Spinal cord (tissue), 10 donors: Measurements from ENCODE around the gene R3HDM2. TPM values are rescaled to one million over a fixed set of nuclear protein-coding genes. Genes with fewer than 3 reads are reported as not detected.
"Not testable (repeated sequence)": the region's sequence is repeated elsewhere in the genome, so short reads cannot be mapped to it uniquely, and the experiment has no call there.

Experiments used
- DNase-seq, 6 donors: peaks; one replicate each; pipeline versions ENCODE4 v3.0.0 to v3.0.0-alpha.2; 2013 to 2015; ENCODE audit warnings: low spot score in 6 of 6, low read depth in 4 of 6
- H3K27ac ChIP-seq: one replicate; pipeline ENCODE4 v1.5.1; 2013; ENCODE audit warnings: low read depth, low read length, control low read depth
- H3K27me3 ChIP-seq: one replicate; pipeline ENCODE4 v1.6.1; 2013; ENCODE audit warnings: low read length; ENCODE audit not compliant: control insufficient read depth, insufficient read depth
- H3K36me3 ChIP-seq: one replicate; pipeline ENCODE4 v1.6.1; 2013; ENCODE audit warnings: low read length; ENCODE audit not compliant: control insufficient read depth, insufficient read depth
- H3K4me1 ChIP-seq: one replicate; pipeline ENCODE4 v1.6.1; 2013; ENCODE audit warnings: low read length; ENCODE audit not compliant: control insufficient read depth, insufficient read depth
- H3K4me3 ChIP-seq: one replicate; pipeline ENCODE4 v1.5.1; 2013; ENCODE audit warnings: low read depth, low read length, control low read depth
- H3K9me3 ChIP-seq: one replicate; pipeline ENCODE4 v1.6.1; 2013; ENCODE audit warnings: low read length; ENCODE audit not compliant: control insufficient read depth, insufficient read depth
- WGBS: methylation state at CpG from one replicate; pipeline ENCODE4 v1.1.5; 2013; ENCODE audit warnings: missing lambda C conversion rate; ENCODE audit not compliant: insufficient coverage; 5-methylcytosine and 5-hydroxymethylcytosine counted together
- polyA plus RNA-seq, 2 donors: library from polyadenylated mRNA; unstranded; fragments of 120-200 nt; gene quantifications; one replicate each; pipeline ENCODE4 v1.2.1, GENCODE V29; 2013; ENCODE audit not compliant: insufficient read length in 2 of 2
- total RNA-seq, 2 donors: library from RNA; depleted of rRNA in 1 of 2; stranded (reverse); fragments of 120-200 nt in 1 of 2; fragments of >200 nt in 1 of 2; gene quantifications; one replicate each; pipeline versions ENCODE4 v1.2.3 to v1.2.4, GENCODE V29; 2013 to 2014
- donor health status: healthy.

Gene R3HDM2
- total and polyA plus RNA-seq, 4 donors: 42.7 to 98.2 (median 65.1) TPM

GRCh38 chr12:57343703-57344378, 87.0 kb downstream of the R3HDM2 start:
- peaks cover 7% of the 10 kb centered on the region for H3K4me1 ChIP-seq
- no peak overlapping the region for H3K4me3 ChIP-seq
- no CpG with 5 or more reads among the region's 7 CpGs for WGBS
- H3K9me3 ChIP-seq: no peaks in the 10 kb centered on the region
- no peak for DNase-seq
- H3K27me3 ChIP-seq: no peaks in the 10 kb centered on the region
- H3K27ac ChIP-seq: no peak overlapping the region
- H3K36me3 ChIP-seq: peaks cover 5% of the 10 kb centered on the region

DNA sequence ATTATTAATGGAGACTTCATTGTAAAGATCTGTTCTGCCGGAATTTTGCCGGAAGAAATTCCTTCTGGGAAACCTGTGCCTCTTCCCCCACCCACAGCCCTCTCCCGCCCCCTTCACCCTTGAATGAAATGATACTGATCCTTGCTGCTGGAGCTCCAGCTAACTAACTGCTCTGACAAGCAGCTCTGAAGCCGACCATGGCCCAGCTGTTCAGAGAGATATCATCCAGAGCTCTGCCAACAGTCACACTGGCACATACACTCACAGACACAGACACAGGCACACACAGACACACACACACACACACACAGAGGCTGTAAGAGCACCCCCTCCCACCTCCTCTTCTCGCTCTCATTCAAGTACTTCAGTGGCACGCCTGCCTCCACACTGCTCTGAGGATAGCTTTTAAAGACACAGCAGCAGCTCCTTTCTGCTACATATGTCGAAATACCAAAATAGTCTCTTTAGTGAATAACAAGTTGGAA, 88.6 kb downstream of the R3HDM2 start:
- no peaks in the 10 kb centered on the region for H3K9me3 ChIP-seq
- peaks cover 7% of the 10 kb centered on the region for H3K4me1 ChIP-seq
- peak in 4 of 6 donors; percentile 24 to 88 (median 58) for DNase-seq
- no peak overlapping the region for H3K4me3 ChIP-seq
- WGBS: 12% methylated on average over 4 of the region's 7 CpGs
- H3K27me3 ChIP-seq: no peaks in the 10 kb centered on the region
- H3K27ac ChIP-seq: peak overlapping the region; percentile 44
- H3K36me3 ChIP-seq: peaks cover 5% of the 10 kb centered on the region

- Histone ChIP-seq H3K4me1 (peaks cover 7% of the 10 kb centered on the region), H3K9me3 (no peaks in the 10 kb centered on the region), H3K27me3 (no peaks in the 10 kb centered on the region), H3K36me3 (peaks cover 5% of the 10 kb centered on the region), H3K27ac (peak overlapping the region; percentile 20), H3K4me3 (peak overlapping the region; percentile 12)
- WGBS: no CpG with 5 or more reads among the region's 7 CpGs
- DNase-seq: peak in 3 of 6 donors; percentile 21 to 60 (median 29)
Measured at GRCh38 chr12:57341275-57341990, 89.4 kb downstream of the R3HDM2 start.

- DNase-seq: peak in 4 of 6 donors; percentile 35 to 73 (median 60)
- Histone ChIP-seq H3K36me3 (peaks cover 5% of the 10 kb centered on the region), H3K4me1 (peaks cover 7% of the 10 kb centered on the region), H3K27me3 (no peaks in the 10 kb centered on the region), H3K4me3 (no peak overlapping the region), H3K27ac (no peak overlapping the region), H3K9me3 (no peaks in the 10 kb centered on the region)
- 14% methylated on average over 1 of the region's 3 CpGs for WGBS
Measured at GRCh38 chr12:57340104-57340503, 90.7 kb downstream of the R3HDM2 start.

DNA sequence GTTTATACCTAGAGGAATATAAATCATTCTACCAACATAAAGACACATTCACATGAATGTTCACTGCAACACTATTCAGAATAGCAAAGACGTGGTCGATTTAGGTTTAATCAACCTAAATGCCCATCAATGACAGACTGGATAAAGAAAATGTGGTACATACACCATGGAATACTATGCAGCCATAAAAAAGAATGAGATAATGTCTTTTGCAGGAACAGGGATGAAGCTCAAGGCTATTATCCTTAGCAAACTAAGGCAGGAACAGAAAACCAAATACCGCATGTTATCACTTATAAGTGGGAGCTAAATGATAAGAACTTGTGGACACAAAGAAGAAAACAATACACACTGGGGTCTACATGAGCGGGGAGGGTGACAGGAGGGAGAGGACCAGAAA, 94.5 kb downstream of the R3HDM2 start:
- not testable (repeated sequence) for H3K36me3 ChIP-seq, H3K4me3 ChIP-seq, DNase-seq, H3K27me3 ChIP-seq, H3K9me3 ChIP-seq, H3K27ac ChIP-seq, H3K4me1 ChIP-seq
- 100% methylated on average over 1 of the region's 4 CpGs for WGBS

DNA sequence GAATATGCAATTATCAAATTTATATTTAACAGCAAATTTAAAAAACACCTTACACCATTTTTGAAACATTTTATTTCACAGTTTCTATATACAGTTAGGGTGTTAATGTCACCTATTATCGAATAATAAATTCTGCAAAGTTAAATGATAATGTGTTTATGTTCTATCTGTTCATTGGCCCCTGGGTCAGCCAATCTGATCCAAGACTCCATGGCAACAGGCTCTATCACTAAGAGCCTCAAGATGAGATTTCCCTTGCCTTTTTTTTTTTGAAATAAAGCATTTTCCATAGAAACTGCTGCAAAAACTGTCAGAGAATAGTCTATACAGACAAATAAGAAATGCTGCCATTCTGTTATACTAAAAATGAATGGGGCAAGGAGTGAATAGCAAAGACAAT, 96.6 kb downstream of the R3HDM2 start:
- WGBS: no CpG with 5 or more reads among the region's 1 CpG
- peak in 3 of 6 donors; percentile 11 to 61 (median 18) for DNase-seq
- H3K4me3 ChIP-seq: no peak overlapping the region

DNA sequence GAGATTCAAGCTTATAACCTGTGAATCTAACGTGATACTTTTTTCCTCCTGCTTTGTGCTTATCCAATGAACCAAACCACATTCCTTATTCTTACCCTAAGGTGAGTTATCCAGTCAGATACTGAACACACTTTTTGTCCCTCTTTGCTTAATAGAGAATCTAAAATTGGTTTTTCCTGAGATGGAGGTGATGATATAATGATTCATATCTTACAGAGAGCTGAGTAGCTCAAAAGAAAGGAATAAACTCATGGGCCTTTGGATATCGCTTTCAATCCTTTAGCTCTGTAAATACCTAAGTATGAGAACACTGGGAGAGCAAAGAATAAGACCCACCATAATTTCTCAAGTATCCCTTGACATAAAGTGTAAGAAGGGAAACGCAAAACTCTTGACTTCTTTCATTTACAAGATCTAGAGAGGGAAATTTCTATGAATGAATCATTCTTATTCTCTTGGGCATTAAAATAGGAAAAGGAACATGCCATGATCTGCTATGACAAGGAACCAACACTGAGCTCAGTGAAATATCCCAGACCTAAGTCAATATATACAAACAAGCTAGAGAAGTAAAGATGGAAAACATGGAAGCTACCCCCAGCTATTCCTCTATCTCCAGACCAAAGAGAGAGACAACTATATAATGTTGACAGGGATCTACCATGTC, 98.1 kb downstream of the R3HDM2 start:
- no peaks in the 10 kb centered on the region for H3K27me3 ChIP-seq
- no peak for DNase-seq
- H3K4me3 ChIP-seq: no peak overlapping the region
- WGBS: no CpG with 5 or more reads among the region's 3 CpGs
- H3K9me3 ChIP-seq: peaks cover 1% of the 10 kb centered on the region
- H3K36me3 ChIP-seq: peaks cover 5% of the 10 kb centered on the region
- H3K4me1 ChIP-seq: no peaks in the 10 kb centered on the region
- H3K27ac ChIP-seq: no peak overlapping the region

More for the DNA sequence above, 96.6 kb downstream of the R3HDM2 start:
- peaks cover 1% of the 10 kb centered on the region for H3K9me3 ChIP-seq
- no peak overlapping the region for H3K27ac ChIP-seq
- no peaks in the 10 kb centered on the region for H3K27me3 ChIP-seq
- no peaks in the 10 kb centered on the region for H3K4me1 ChIP-seq
- H3K36me3 ChIP-seq: peaks cover 8% of the 10 kb centered on the region

DNA sequence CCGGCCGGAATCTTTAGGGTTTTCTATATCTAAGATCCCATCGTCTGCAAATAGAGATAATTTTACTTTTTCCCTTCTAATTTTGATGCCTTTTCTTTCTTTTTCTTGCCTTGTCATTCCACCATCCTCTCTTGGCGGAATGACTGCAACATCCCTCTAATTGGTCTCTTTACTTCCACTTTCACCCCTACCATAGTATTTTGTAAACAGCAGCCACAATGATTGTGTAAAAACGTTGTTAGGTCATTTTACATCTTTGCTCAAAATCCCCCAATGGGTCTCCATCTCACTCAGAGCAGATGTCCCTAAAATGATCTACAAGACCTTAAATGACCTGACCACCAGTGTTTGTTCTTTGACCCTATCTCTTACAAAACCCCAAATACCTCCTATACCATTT, 99.9 kb downstream of the R3HDM2 start:
- no peak overlapping the region for H3K27ac ChIP-seq
- H3K36me3 ChIP-seq: peaks cover 5% of the 10 kb centered on the region
- H3K4me1 ChIP-seq: no peaks in the 10 kb centered on the region
- H3K4me3 ChIP-seq: no peak overlapping the region
- no peak for DNase-seq
- H3K9me3 ChIP-seq: peaks cover 1% of the 10 kb centered on the region
- WGBS: 93% methylated on average over 5 of the region's 5 CpGs
- H3K27me3 ChIP-seq: no peaks in the 10 kb centered on the region

DNA sequence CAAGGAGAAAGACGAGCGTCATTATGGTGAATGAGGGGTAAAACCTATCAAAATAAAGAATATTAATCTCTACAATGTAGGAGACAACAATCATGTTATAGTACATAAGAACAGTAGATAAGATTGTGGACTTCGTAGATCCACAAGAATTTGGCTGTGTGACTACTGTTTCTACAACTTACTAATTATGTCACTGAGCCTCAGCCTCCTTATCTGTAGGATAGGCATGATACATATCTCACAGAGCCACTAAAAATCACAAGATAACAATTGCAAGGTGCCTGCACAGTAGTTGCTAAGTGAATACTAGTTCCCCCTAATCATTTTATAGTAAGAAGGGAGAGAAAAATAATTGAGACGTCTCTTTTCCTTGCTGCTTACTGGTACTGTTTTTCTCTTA, 101.6 kb downstream of the R3HDM2 start:
- H3K4me3 ChIP-seq: no peak overlapping the region
- H3K27me3 ChIP-seq: no peaks in the 10 kb centered on the region
- H3K9me3 ChIP-seq: peaks cover 1% of the 10 kb centered on the region
- no peak for DNase-seq
- peaks cover 5% of the 10 kb centered on the region for H3K36me3 ChIP-seq
- no peak overlapping the region for H3K27ac ChIP-seq
- WGBS: no CpG with 5 or more reads among the region's 4 CpGs
- no peaks in the 10 kb centered on the region for H3K4me1 ChIP-seq
